ENCODE data around the gene CNTN3.

DNA sequence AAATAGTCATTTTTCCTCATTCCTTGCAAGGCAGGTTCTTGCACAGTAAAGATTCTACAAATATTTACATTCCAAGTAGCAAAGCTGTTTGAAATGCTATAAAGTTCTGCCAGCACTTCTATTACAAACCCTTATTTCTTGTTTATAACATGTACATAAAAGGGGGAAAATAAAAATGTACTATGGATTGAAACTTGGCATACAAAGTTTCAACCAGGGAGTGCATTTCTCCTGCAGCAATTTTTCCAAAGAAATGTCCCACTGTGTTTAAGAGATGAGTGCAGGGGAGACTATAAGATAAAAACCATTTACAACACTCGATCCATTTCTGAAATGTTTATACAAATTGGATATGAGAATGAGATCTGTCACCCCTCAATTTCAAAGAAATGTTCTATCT lies 3.3 kb downstream of the CNTN3 start:
- no peak for TF ChIP-seq EZH2phosphoT487 (IDR thresholded peaks at IDR 0.05; ENCODE audit: borderline replicate concordance)
- no peak for TF ChIP-seq POLR2A (IDR thresholded peaks at IDR 0.05; ENCODE audit: borderline replicate concordance, extremely low read depth, insufficient read depth, insufficient read length)
- TF ChIP-seq, protein P1, sequence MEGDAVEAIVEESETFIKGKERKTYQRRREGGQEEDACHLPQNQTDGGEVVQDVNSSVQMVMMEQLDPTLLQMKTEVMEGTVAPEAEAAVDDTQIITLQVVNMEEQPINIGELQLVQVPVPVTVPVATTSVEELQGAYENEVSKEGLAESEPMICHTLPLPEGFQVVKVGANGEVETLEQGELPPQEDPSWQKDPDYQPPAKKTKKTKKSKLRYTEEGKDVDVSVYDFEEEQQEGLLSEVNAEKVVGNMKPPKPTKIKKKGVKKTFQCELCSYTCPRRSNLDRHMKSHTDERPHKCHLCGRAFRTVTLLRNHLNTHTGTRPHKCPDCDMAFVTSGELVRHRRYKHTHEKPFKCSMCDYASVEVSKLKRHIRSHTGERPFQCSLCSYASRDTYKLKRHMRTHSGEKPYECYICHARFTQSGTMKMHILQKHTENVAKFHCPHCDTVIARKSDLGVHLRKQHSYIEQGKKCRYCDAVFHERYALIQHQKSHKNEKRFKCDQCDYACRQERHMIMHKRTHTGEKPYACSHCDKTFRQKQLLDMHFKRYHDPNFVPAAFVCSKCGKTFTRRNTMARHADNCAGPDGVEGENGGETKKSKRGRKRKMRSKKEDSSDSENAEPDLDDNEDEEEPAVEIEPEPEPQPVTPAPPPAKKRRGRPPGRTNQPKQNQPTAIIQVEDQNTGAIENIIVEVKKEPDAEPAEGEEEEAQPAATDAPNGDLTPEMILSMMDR (IDR thresholded peaks at IDR 0.05 in 2 of 3, conservative IDR thresholded peaks at IDR 0.05 in 1 of 3; ENCODE audit: borderline replicate concordance in 1 of 3, insufficient read depth in 1 of 3, low read depth in 2 of 3, low read length in 2 of 3), result no peak
- TF ChIP-seq JUND (IDR thresholded peaks at IDR 0.05), result no peak
